Right hindlimb (tissue), 1 donor: ENCODE results near the gene CNTNAP4.

Source experiments
- DNase-seq: peaks from one replicate; pipeline ENCODE4 v3.0.0-alpha.2; 2018

CNTNAP4 gene

GRCh38 chr16:76276745-76277438, at the start of gene CNTNAP4:
CNTNAP4 (plus strand) TSS chr16:76277401; CDS start chr16:76277663, 262 bp downstream.
- peak; percentile 89 for DNase-seq

GRCh38 chr16:76228546-76229146, 48.6 kb upstream of the CNTNAP4 start:
- no peak for DNase-seq

- no peak for DNase-seq
Observed at GRCh38 chr16:76232704-76233103, 44.5 kb upstream of the CNTNAP4 start.

GRCh38 chr16:76235025-76235424, 42.2 kb upstream of the CNTNAP4 start:
- DNase-seq, result no peak

GRCh38 chr16:76235426-76235825, 41.8 kb upstream of the CNTNAP4 start:
- no peak for DNase-seq

GRCh38 chr16:76237471-76237870, 39.7 kb upstream of the CNTNAP4 start:
- DNase-seq, result no peak

- no peak for DNase-seq
Observed at GRCh38 chr16:76241755-76242154, 35.4 kb upstream of the CNTNAP4 start.

GRCh38 chr16:76243620-76244019, 33.6 kb upstream of the CNTNAP4 start:
- no peak for DNase-seq

GRCh38 chr16:76246587-76246986, 30.6 kb upstream of the CNTNAP4 start:
- DNase-seq, result no peak

GRCh38 chr16:76265434-76266045, 11.7 kb upstream of the CNTNAP4 start:
- no peak for DNase-seq

GRCh38 chr16:76268824-76269223, 8.4 kb upstream of the CNTNAP4 start:
- no peak for DNase-seq

GRCh38 chr16:76277460-76278030, 344 bp downstream of the CNTNAP4 start:
- no peak for DNase-seq

- no peak for DNase-seq
Observed at GRCh38 chr16:76278086-76278485, 885 bp downstream of the CNTNAP4 start.

GRCh38 chr16:76278980-76279379, 1.8 kb downstream of the CNTNAP4 start:
- DNase-seq, result no peak

- no peak for DNase-seq
Observed at GRCh38 chr16:76280421-76281215, 3.4 kb downstream of the CNTNAP4 start.

- no peak for DNase-seq
Observed at GRCh38 chr16:76287466-76287865, 10.3 kb downstream of the CNTNAP4 start.

GRCh38 chr16:76292218-76292617, 15.0 kb downstream of the CNTNAP4 start:
- no peak for DNase-seq

GRCh38 chr16:76293980-76294379, 16.8 kb downstream of the CNTNAP4 start:
- no peak for DNase-seq

GRCh38 chr16:76294396-76295214, 17.4 kb downstream of the CNTNAP4 start:
- DNase-seq, result no peak

- DNase-seq, result no peak
Observed at GRCh38 chr16:76297941-76298340, 20.7 kb downstream of the CNTNAP4 start.

- no peak for DNase-seq
Observed at GRCh38 chr16:76303637-76304314, 26.6 kb downstream of the CNTNAP4 start.
